Glutamatergic neuron (in vitro differentiated cells): Measurements from ENCODE around the gene POLE. TPM values are rescaled to one million over a fixed set of nuclear protein-coding genes. Genes with fewer than 3 reads are reported as not detected.
A peak's percentile ranks its signal among the peaks of the same experiment; 100 is the strongest.

ENCODE experiments used
- DNase-seq: peaks from one replicate; pipeline ENCODE4 v3.0.0; 2022
- H3K27ac Mint-ChIP-seq: one replicate; pipeline ENCODE4 v1.8.0; 2020; ENCODE audit warnings: mild to moderate bottlenecking, mixed read lengths, inconsistent platforms; ENCODE audit not compliant: unreplicated experiment
- H3K27me3 Mint-ChIP-seq: one replicate; pipeline ENCODE4 v1.8.0; 2020; ENCODE audit warnings: mild to moderate bottlenecking, moderate library complexity, mixed read lengths, inconsistent platforms; ENCODE audit not compliant: unreplicated experiment
- H3K36me3 Mint-ChIP-seq: one replicate; pipeline ENCODE4 v1.8.0; 2020; ENCODE audit warnings: mild to moderate bottlenecking, mixed read lengths, inconsistent platforms; ENCODE audit not compliant: unreplicated experiment
- H3K4me1 Mint-ChIP-seq: one replicate; pipeline ENCODE4 v1.8.0; 2020; ENCODE audit warnings: mild to moderate bottlenecking, low read depth, mixed read lengths, inconsistent platforms; ENCODE audit not compliant: unreplicated experiment
- H3K4me3 Mint-ChIP-seq: one replicate; pipeline ENCODE4 v1.8.0; 2020; ENCODE audit warnings: mild to moderate bottlenecking, mixed read lengths, inconsistent platforms; ENCODE audit not compliant: unreplicated experiment
- H3K9me3 Mint-ChIP-seq: one replicate; pipeline ENCODE4 v1.8.0; 2020; ENCODE audit warnings: mild to moderate bottlenecking, moderate library complexity, mixed read lengths, inconsistent platforms; ENCODE audit not compliant: unreplicated experiment
- CTCF ChIP-seq: fragments of 200-600 bp; sonication (generic); IDR thresholded peaks from one replicate; pipeline ENCODE4 v1.5.0; 2021; ENCODE audit not compliant: partially characterized antibody, unreplicated experiment
- total RNA-seq: library from RNA; stranded (reverse); fragmentation: NEBNext Ultra II Directional; extraction: Animal tissue kit (Norgen Biotek cat#: 25700); gene quantifications from one replicate; pipeline ENCODE4 v1.2.1, GENCODE V29; 2021; ENCODE audit not compliant: unreplicated experiment

Gene POLE
- total RNA-seq, 1 donor from 2014 or later: 38.6 TPM

DNA sequence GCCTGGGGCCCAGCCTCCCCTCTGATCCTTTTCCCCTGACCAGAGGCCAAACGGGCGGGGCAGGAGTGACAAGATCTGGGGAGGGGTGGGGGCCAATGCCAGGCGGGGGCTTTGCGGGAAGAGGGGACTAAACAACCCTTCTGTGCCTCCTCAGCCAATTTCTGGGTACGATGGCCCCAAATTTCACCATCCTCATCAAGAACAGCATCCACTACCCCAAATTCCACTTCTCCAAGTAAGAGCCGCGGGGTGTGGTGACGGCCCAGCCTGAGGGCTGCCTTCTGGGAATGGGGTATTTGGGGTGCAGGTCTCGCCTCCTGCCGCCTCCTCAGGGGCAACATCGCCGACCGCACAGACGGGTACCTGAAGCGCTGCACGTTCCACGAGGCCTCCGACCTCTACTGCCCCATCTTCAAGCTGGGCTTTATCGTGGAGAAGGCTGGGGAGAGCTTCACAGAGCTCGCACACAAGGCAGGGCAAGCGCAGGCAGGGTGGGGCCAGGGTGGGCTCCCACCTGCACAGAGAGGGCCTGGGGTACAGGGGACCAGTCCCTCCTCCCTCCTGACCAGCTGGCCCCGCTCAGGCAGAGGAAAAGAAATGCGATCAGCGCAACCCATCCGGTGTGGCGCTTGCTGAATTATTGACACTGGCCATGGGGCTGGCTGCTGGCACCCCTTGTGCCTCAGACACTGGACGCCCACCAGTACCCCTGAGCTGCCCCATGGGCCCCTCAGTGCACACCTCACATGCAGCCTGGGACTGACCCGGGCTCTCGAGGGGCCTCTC is 66.8 kb downstream of the POLE start:
- Mint-ChIP-seq H3K9me3 (peaks cover 5% of the 10 kb centered on the region), H3K27ac (no peak overlapping the region), H3K4me1 (peaks cover 13% of the 10 kb centered on the region), H3K4me3 (no peak overlapping the region), H3K27me3 (peaks cover 19% of the 10 kb centered on the region), H3K36me3 (no peaks in the 10 kb centered on the region)
- no peak for DNase-seq
- TF ChIP-seq CTCF: no peak

DNA sequence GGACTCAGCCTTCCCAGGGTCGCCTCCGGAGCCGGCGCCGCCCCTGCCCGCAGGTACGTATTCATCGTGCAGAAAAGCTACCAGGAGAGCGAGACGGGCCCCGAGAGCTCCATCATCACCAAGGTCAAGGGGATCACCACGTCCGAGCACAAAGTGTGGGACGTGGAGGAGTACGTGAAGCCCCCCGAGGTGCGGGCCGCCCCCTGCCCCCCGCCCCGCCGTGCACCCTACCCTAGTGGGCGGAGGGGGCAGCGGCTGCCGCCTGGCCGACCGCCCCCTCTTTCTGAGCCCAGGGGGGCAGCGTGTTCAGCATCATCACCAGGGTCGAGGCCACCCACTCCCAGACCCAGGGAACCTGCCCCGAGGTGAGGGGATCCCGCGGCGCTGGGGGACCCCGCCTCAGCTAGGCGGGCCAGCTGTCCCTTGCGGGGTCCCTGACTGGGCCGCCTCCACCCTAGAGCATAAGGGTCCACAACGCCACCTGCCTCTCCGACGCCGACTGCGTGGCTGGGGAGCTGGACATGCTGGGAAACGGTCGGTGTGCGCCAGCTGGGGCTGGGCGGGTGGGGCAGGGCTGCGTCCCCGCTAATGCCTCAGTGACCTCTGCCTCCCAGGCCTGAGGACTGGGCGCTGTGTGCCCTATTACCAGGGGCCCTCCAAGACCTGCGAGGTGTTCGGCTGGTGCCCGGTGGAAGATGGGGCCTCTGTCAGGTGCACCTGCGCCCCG is 67.6 kb downstream of the POLE start:
- DNase-seq: no peak
- Mint-ChIP-seq H3K36me3 (no peaks in the 10 kb centered on the region), H3K4me3 (no peak overlapping the region), H3K9me3 (peaks cover 5% of the 10 kb centered on the region), H3K27ac (no peak overlapping the region), H3K4me1 (peaks cover 16% of the 10 kb centered on the region), H3K27me3 (peaks cover 20% of the 10 kb centered on the region)
- TF ChIP-seq CTCF: no peak

DNA sequence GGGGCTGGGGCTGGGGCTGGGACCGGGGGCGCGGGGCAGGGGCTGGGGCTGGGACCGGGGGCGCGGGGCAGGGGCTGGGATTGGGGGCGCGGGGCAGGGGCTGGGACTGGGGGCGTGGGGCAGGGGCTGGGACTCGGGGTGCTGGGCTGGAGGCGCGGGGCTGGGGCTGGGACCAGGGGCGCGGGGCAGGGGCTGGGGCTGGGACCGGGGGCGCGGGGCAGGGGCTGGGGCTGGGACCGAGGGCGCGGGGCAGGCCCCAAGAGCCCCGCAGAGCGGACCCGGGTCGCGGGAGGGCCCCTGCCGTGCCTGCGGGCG is 68.1 kb downstream of the POLE start:
- peaks cover 5% of the 10 kb centered on the region for H3K9me3 Mint-ChIP-seq
- H3K4me1 Mint-ChIP-seq: peaks cover 16% of the 10 kb centered on the region
- H3K4me3 Mint-ChIP-seq: no peak overlapping the region
- TF ChIP-seq CTCF: no peak
- H3K27me3 Mint-ChIP-seq: peaks cover 20% of the 10 kb centered on the region
- no peak for DNase-seq
- H3K36me3 Mint-ChIP-seq: no peaks in the 10 kb centered on the region
- no peak overlapping the region for H3K27ac Mint-ChIP-seq

- no peak within 1 kb of the TSS for H3K27ac Mint-ChIP-seq
- peaks cover 20% of the 10 kb centered on the region for H3K27me3 Mint-ChIP-seq
- H3K4me1 Mint-ChIP-seq: peaks cover 16% of the 10 kb centered on the region
Measured at GRCh38 chr12:132618683-132619043, 68.5 kb downstream of the POLE start, which contains the start of gene P2RX2. Gene P2RX2 (plus strand): TSS chr12:132618776. CDS start chr12:132618817, 41 bp downstream.

More at GRCh38 chr12:132618683-132619043, 68.5 kb downstream of the POLE start, which contains the start of gene P2RX2:
- H3K36me3 Mint-ChIP-seq: no peaks in the 10 kb centered on the region
- peaks cover 5% of the 10 kb centered on the region for H3K9me3 Mint-ChIP-seq
- TF ChIP-seq CTCF: no peak
- no peak for DNase-seq
- peak within 1 kb of the TSS; percentile 82 for H3K4me3 Mint-ChIP-seq
